HG03045 (cell line): ENCODE measurements around the gene CCNA1.

ENCODE experiments used
- ATAC-seq: cut with Tn5 transposase; IDR thresholded peaks from one replicate; pipeline ENCODE4 v1.9.1; 2021; ENCODE audit warnings: mild to moderate bottlenecking, moderate library complexity; ENCODE audit not compliant: unreplicated experiment

The CCNA1 gene

GRCh38 chr13:36453516-36453915 is 21.2 kb downstream of the CCNA1 start:
- no peak for ATAC-seq

DNA sequence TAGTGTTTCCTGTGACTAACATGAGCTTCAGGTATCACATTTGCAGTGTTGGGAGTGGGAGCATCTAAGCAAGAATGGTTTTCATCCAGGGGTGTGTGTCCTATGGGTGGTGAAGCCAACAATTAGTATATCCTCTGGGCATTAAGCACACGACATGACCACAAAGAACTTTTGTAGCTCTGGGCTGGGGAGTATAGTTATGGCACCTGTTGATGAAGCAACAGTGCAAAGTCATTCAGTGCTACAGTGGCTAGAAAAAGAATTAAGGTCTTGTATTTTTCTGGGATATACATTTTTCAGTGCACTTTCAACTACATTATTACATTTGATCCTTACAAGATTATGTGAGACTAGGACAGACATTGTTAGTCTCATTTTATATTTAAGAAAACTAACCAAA is 21.8 kb downstream of the CCNA1 start:
- ATAC-seq: no peak

- ATAC-seq: no peak
Measured at GRCh38 chr13:36454987-36455386, 22.7 kb downstream of the CCNA1 start.

- no peak for ATAC-seq
Measured at GRCh38 chr13:36456577-36456976, 24.3 kb downstream of the CCNA1 start.

DNA sequence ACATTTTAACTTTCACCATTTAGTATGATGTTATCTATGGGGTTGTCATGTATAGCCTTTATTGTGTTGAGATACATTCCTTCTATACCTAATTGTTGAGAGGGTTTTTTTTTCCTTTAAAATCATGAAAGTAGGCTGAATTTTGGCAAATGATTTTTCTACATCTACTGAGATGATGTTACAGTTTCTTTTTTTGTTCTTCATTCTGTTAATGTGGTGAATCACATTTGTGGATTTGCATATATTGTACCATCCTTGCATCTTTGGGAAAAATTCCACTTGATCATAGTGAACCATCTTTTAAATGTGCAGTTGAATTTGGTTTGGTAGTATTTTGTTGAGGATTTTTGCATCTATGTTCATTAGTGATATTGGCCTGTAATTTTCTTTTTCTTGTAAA is 29.2 kb downstream of the CCNA1 start:
- no peak for ATAC-seq

DNA sequence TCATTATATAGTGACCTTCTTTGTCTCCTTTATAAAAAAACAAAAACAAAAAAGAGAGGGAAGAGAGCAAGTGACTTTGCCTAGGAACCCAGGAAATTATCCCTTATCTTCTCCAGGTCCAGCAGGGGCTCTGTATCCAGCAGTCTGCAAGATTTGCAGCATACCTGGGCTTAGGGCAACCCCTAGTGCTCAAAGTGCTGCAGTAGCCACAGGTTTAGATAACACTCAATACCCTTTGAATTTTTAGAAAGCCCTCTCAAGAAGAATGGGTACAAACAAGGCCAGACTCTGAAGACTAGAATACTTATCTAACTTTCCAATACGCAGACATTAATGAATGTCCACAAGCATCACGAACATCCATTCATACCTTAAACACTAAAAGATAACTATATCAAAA is 43.2 kb downstream of the CCNA1 start:
- ATAC-seq: no peak

- ATAC-seq: no peak
Measured at GRCh38 chr13:36476661-36477060, 44.4 kb downstream of the CCNA1 start.

GRCh38 chr13:36480726-36481427 is 48.6 kb downstream of the CCNA1 start:
- ATAC-seq: no peak

DNA sequence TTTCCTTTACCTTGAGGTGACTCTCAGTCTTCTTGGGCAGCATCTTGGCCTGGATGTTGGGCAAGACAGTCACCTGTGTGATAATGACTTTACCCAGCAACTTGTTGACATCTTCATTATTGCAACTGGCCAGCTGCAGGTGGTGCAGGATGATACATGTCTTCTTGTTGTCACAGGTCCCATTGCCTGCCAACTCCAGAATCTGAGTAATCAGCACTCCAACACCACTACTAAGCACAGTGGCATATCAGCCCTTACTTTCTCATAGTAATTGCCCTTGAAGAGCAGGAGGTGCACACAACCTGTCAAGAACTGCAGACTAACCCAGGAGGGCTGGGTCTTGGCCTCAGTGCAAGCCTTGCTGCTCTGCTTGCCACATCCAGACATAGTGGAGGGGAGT is 57.8 kb downstream of the CCNA1 start:
- ATAC-seq: no peak
